ENCODE data around the gene LRP4.
A peak's percentile ranks its signal among the peaks of the same experiment; 100 is the strongest.

LRP4 gene

DNA sequence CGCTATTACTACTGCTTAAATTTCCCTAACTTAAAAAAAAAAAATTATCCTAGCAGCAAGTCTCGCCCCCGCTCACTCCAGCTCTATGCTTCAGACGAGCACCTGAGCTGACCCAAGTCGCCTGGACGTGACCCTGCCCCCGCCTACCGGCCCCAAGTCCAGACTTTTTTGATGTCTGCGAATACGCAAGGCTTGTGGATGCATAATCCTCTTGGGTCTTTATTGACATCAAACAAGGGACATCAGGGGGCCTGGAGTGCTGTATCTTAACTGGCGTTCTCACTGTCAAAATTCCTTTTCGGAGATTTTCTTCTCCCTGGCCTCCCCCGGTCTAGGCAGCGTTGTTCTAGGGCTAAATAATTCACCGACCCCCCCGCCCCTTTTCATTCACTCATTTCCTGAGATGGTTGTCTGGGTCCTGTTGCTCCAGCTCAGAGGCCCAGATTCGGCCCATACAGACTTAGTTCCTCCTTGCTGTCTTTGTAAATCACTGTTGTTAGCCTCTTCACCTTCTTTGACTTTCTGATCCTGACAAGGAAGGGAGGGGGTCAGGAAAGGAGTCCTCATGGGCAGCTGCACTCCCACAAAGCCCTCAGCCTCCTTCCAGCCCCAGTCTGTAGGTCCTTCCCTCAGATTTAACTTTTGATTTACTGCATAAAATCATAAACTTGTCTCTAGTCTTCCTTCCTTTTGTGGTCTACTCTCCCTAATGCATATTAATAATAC is 601 bp upstream of the LRP4 start:
- DNase-seq (ENCODE audit: low read depth) = no peak

DNA sequence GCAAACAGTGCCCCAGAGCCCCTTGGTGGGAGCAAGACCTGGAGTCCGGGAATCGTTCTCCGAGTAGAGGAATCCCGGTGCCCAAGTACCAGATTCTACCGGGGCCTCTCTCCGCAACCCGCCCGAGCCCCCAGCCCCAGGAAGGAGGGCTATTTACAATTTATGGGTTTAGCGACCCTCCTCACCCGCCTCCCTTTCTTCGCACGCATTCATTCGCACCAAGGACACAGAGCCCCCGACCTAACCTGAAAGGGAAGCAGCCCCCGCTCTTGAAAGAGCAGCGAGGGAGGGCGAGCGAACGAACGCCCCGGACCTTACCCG is 628 bp downstream of the LRP4 start:
- DNase-seq (ENCODE audit: low read depth) = no peak

DNA sequence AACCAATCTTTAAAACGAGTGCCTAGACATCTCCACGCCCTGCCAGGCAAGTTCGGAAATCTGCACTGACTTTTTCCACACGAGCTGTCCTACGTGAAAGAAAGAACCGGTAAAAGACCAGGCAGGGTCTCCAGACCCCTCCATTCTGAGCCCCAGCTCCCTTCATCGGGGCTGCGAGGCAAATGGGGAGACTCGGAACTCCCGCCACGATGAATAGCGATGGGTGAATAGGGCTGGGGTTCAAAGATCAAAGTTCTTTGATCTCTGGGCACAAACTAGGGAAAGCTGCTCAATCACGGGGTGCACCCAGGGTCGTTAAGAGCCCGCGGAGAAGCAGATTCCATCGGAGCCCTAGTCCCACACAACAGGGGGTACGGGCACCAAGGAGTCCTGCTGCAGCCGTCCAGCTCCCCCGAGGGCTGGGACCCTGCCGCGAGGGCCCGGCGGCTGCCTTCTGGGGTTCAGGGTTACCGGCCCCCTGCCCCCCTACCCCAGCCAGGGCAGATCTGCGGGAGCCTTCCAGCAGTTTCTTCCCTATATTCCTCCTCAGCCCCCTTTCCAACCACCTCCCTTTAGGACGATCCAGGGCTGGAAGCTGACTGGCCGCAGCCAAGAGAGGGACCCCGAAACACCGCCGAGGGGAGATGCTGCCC is 1.1 kb downstream of the LRP4 start:
- no peak for DNase-seq (ENCODE audit: low read depth)

DNA sequence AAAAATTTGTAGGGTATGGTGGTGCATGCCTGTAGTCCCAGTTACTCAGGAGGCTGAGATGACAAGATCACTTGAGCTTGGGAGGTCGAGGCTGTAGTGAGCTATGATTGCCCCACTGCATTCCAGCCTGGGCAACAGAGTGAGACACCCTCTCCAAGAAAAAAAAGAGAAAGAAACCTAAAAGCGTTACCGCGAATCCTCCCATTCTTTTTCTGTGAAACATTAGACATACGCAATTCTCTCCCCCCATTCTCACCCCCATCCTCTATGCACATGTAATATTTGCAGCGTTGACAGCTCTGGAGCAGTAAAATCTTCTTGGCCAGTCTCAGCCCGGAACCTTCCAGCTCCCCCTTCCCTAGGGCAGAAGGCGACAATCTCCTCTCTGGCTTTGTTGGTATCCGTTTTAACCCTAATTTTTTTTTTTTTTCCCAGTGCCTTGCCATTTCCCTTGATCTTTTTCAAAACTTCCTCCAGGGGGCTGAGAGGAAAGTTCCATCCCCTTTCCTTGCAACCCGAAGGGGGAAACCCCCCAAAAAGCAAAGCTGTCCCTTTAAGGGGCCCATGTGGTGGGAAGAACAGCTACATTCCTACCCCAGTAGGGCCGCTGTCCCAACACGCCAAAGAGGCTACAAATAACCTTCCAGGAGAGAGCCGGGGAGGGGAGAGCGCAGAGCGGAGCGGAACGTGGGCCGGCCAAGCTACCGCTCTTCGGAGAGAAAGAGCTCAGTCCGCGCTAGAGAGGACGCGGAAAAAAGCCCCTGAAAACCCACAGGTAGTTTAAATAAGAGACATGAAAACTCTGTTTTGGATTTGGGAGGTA is 1.9 kb downstream of the LRP4 start:
- peak; percentile 33 for DNase-seq (ENCODE audit: low read depth)

DNA sequence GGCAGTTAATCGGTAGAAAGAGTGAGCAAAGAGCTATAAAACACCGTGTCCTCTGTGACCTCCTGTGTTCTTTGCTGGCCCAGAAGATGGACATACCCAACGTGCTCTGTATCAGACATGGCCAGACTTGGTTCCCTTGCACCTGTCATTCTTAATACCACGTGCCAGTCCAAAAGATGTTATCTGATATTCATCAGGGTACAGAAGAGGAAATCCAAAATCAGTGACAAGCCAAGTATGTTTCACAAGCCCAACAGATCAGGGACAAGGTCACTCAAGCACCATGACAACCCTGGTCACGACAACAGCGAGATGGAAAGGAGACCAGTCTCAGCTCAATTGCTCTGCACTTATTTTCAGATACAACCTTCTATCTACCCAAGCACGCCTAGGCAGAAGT is 3.4 kb downstream of the LRP4 start:
- no peak for DNase-seq (ENCODE audit: low read depth)

DNA sequence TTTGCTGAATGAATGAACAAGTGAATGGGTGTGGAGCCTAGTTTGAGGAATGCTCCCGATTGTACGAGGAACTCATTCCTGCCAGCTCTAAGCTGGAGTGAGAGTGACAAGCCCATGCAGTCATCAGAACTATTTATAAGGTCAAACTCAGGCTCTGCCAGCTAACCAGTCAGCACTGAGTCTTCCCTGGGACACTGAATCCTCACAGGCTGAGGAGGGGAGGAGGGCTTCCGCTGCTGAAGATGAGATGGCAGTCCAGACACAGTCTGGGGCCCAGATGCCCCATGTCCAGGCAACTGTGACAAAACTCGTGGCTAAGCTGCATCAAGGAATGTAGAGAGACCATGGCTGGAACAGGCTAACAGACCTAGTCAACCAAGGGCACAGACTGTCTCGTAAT is 4.0 kb downstream of the LRP4 start:
- DNase-seq (ENCODE audit: low read depth) = peak; percentile 54

DNA sequence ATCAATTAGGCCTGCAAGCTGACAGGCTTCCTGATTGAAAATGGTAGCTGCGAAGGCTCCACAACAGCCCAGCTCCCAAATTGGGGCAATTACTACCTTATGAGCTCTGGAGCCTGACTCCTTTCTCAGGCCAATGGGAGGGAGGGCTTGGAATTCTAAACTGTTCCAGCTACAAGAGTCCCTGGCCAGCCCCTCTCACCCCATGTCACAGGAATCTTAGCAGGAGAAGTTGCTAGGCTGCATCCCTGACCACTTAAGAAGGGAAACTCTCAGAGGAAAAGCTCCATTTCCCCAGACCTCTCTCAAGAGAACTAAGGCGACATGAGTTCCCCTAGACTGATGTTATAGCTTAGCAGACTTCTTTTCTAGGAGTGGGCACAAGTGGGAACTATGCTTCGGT is 4.9 kb downstream of the LRP4 start:
- DNase-seq (ENCODE audit: low read depth) = no peak

DNA sequence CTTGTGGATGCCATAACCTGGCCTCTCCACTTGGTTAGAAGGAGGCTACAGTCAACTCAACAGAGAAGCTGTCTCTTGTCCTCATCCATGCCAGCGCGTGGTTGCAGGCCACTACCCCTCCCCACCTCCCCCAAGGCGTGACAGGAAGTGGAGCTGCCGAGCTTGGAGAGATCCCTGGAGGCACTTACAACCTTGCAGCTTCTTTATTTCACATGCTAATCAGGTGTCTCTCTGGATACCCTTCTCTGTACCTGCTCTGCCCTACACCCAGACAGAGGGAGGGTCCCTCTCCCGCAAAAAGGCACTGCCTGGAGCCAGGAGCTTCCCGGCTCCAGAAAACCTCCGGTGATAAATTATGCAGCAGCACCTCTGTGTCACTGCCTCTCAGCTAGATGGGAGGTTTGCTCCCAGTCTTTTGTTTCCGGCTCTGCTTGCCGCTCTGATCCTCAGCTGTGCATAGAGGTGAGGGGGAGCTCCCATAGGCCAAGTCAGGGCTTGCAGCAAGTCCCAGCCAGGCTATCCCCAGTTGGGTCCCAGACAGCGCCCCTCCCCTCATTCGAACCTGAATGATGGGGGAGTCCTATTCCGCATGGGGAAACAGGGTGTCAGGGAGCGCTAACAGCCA is 5.7 kb downstream of the LRP4 start:
- no peak for DNase-seq (ENCODE audit: low read depth)

DNA sequence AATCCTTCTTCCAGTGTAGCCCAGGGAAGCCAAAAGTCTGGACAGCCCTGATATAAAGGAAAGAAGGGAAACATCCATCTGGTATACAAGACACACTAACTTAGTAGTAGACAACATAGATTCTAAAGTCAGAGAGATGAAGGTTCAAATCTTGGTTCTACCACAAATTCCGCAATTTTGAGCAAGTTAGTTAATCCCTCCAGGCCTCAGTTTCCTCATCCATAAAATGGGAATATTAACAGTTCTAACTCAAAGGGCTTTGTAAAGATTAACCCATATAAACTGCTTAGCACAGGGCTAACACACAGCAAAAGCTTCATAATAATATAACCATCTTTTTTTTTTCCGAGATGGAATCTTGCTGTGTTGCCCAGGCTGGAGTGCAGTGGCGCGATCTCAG is 10.7 kb downstream of the LRP4 start:
- no peak for DNase-seq (ENCODE audit: low read depth)

DNA sequence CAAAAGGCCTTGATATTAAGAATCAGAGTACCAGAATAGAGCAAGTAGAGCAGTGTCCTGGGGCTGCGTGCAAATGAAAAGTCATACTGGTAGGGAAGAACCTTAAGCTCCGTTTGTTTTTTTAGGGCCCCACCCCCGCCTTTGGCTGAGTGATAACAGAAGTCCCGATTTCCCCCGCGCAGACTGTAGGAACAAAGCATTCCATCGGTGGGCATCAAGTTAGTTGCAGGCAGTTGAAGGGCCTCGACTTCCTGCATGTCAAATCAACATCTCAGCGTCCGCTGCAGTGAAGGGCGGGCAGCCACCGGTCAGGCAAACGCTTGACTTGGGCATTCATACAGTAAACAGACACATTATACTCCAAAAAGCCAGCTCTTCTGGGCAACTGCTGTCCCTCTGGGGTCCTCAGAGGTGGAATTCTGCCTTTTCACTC is 11.7 kb downstream of the LRP4 start:
- no peak for DNase-seq (ENCODE audit: low read depth)

DNA sequence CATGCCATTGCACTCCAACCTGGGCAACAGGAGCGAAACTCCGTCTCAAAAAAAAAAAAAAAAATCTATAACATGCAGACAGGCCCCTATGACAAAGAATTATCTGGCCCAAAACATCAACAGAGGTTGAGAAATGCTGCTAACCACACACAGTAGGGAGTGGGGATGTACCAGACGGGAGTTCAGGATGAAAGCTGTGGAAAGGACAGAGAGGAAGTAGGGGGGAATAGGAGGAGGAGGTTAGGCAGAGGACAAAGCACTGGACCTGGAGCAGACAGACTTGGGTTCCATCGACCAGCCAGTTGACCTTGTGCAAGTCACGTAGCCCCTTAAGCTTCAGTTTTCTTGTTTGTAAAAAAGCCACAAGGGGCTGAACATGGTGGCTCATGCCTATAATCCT is 12.5 kb downstream of the LRP4 start:
- no peak for DNase-seq (ENCODE audit: low read depth)

DNA sequence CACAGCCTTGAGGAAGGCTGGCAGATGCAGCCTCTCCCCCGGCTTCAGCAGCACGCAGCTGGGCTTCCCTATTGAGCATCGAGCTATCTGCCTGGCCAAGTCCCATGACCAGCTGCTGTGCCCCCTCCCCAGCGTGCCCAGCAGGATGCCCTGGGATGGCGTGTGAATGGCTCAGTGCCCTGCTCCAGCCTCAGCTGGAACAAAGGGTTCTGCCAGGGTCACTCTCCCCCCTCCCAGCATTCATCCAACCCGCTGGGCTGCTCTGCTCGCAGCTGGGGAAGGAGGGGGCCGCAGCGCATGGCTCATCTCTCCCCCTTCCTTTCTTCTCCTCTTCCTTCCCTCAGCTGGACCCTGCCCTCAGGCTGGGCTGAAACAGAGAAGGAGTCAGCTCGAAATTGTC is 14.5 kb downstream of the LRP4 start:
- DNase-seq (ENCODE audit: low read depth) = no peak

DNA sequence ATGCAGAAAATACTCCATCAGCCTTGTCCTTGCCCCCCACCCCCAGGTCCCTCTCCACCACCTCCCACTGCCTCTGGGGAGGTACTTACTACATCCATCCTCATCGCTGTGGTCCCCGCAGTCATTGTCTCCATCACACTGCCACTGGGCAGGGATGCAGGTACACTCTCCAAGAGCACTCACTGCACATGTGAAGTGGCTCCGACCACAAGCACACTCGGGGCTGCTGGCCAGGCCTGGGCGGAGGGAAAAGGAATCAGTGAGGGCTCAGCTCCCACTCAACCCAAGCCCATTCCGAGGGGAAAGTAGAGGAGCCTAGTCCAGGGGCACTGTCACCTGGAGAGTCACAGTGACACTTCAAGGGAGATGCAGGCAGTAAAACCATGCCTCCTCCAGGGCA is 15.7 kb downstream of the LRP4 start:
- no peak for DNase-seq (ENCODE audit: low read depth)

DNA sequence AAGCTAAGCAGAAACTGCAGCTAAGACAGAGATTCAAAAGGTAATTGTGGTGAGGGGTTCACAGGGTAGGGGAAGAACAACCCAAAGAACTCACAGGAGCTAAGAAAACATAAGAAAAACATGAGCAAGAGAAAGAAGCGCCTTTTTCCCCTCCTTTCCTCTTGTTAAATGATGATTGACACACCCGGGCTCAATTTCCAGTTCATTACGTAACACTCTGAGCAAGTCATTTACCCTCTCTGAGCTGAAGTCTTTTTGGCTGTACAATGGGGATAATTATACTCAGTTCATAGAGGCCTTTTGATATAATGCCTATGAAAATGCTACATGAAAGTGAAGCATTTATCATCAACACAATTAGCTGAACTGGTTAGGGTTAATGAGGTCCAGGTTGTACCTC is 17.2 kb downstream of the LRP4 start:
- no peak for DNase-seq (ENCODE audit: low read depth)

DNA sequence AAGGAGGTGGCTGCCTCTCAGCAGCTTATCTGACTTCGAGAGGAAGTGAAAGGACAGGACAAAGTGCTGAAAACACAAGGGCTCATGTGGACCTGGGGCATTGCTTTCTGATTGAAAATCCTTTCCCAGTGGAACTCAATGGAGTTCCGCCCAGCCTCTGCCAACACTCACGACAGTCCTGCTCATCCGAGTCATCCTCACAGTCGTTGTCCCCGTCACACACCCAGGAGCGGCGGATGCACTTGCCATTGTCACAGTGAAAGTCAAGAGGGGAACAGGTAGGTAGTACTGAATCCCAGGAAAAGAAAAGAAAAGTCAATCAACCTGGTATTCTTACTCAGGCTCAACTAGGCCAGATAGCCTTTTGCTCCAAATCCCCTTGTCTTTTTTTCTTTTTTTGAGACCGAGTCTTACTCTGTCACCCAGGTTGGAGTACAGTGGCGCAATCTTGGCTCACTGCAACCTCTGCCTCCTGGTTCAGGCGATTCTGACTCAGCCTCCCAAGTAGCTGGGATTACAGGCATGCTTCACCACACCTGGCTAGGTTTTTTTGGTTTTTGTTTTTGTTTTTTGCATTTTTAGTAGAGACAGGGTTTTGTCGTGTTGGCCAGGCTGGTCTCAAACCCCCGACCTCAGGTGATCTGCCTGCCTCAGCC is 18.1 kb downstream of the LRP4 start:
- DNase-seq (ENCODE audit: low read depth) = no peak

DNA sequence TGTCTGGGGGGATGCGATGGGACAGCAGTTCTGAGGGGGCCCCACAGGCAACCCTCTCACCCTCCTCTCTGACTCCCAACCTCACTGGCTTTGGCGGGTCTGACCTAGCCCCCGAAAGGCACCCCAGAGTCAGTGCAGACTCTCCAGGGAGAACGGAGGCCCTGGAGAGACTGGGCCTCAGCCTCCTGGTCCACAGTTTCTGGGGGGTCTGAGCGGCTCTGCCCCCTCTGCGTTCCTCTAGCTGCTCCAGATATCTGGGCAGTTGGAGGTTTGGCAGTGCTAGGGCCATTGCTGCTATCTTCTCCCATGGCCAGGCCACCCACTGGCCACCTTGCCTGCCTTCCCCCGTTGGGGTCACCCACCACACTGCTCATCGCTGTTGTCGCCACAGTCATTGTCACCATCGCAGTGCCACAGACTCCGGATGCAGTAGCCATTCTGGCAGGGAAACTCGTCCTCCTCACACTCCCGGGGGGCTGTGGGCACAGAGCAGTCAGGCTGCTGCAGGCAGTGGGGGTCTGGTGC is 18.8 kb downstream of the LRP4 start:
- no peak for DNase-seq (ENCODE audit: low read depth)

DNA sequence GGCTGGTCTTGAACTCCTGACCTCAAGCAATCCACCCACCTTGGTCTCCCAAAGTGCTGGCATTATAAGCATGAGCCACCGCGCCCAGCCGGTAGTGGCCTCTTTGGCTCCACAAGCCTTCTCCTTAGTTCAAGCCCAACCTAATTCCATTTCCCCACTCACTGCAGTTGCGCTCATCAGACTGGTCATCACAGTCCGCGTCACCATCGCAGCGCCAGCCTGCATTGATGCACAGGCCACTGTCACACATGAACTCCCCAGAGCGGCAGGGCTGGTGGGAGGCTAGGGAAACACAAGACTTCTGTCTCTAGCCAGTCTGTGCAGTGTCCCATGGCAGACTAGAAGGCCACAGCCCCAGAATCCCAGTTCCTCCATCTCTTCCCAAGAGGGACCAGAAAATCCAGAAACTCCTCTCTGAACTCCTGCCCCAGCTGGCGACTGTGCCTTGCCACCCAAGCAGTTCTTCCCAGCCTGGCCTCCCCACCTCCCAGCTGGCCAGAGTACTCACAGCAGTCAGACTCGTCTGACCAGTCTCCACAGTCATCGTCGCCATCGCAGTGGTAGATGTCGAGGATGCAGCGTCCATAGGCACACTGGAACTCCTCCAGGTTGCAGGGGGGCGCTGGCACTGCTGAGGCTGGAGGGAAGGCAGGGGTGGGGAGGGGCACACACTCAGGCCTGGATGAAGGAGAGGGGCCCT is 19.8 kb downstream of the LRP4 start:
- no peak for DNase-seq (ENCODE audit: low read depth)

DNA sequence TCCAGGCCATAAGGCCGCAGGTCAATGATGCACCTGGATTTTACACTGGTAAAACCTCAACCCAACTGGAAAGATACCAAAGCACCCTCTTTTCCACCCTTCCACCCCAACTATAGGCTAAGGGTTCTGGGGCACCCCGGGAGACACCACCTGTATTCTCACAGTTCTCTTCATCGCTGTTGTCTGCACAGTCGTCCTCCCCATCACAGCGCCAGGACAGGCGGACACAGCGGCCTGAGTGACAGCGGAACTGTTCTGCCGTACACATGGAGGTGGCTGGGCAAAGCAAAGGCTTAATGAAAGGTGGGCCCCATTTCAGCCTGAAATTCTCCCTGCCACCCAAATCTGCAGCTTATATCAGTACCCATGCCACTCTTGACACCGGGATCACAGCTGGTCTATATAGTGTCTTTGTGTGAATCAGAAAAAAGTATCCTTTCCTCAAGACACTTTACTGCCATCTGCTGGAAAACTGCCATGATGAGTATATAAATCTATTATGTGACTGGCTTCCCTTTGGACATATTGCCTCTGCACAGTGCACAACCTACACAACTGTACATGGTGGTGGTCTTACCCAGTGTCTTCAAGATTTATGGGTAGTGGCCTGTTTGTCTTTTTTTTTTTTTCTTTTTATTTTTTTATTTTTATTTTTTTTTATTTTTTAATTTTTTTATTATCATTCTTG is 21.5 kb downstream of the LRP4 start:
- no peak for DNase-seq (ENCODE audit: low read depth)

DNA sequence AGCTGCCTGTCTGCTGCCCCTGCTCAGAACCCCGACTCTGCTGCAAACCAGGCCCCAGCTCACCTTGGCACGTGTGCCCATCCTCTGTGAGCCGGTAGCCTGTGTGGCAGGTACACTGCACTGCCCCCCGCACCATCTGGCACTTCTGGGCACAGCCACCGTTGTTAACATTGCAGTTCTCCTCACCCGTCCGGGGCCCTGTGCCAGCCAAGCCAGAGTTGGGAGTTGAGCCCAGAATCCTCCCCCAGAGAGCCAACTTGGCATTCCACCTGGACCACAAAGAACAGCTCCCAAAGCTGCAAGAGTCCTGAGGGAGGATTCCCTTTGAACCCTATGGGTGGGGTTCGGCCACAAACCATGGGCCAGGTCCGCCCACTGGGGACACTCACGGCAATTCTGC is 22.5 kb downstream of the LRP4 start:
- no peak for DNase-seq (ENCODE audit: low read depth)

DNA sequence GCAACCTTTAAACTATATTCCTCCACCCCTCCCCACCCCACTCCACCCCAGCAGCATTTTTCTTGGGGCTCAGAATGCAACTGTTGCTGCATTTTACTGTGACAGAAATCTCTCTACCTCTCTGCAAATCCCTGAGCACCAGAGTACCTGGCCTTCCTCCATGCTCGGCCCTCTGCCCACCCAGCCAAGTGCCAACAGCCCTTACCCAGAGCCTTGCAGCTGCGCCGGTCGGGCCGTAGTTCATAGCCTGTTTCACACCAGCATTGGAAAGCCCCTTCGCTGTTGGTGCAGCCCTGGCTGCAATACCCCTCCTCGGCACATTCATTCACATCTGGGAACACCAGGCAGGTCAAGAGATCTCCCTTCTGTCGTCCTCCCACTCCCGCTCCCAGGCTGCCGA is 23.4 kb downstream of the LRP4 start:
- DNase-seq (ENCODE audit: low read depth) = no peak

DNA sequence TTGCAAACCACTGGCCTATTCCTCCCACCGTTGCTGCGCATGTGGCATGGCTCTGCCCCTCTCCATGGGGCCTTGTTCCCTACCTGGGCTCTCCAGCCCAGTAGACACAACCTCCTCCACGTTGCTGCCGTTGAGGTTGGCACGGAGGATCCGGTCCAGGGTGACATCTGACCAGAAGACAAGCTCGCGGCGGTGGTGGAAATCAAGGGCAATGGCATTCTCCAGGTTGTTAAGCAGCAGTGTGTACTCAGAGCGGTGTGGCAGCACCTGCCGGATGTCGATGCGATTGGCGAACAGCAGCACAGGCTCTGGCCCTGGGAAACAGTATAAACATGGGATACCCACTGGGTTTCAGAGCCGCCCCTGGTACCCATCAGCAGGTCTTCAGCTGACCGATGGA is 23.8 kb downstream of the LRP4 start:
- no peak for DNase-seq (ENCODE audit: low read depth)
